ENCODE data around the gene SIPA1.

The SIPA1 gene

DNA sequence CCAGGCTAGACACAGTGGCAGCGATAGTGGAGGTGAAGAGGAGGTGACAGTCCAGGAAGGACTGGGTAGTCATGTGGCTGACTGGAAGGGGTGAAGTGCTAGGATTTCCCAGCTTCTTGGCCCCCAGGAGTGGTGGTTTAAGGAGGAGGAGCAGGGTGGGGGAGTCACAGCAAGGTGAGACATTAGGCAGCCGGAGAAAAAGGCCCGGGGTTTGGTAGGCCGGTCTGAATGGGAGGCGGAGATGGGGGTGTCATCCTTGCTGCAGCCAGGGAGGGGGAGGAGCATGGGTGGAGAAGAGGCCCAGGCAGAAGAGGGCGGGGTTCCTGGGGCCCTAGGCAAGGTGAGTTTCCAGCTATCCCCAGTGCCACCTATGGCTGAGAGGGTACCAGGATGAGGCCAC lies 6.1 kb downstream of the SIPA1 start:
- H3K9me3 ChIP-seq (ENCODE audit: low read length): no peaks in the 10 kb centered on the region
- no peak overlapping the region for H3K4me2 ChIP-seq (ENCODE audit: low read length)
- peaks cover 51% of the 10 kb centered on the region; the same call in 1 of the 2 replicates for H3K36me3 ChIP-seq (ENCODE audit: insufficient read depth, low read length)
- H2AFZ ChIP-seq (ENCODE audit: low read length): no peak overlapping the region
- no peak overlapping the region for H3K9ac ChIP-seq (ENCODE audit: low read length)
- peaks cover 28% of the 10 kb centered on the region for H3K4me1 ChIP-seq (ENCODE audit: insufficient read depth, low read length, severe bottlenecking)
- no peak overlapping the region for H3K27ac ChIP-seq (ENCODE audit: low read depth, low read length, poor library complexity, severe bottlenecking)
- H3K4me3 ChIP-seq (ENCODE audit: low read depth, low read length, poor library complexity, severe bottlenecking): no peak overlapping the region
- no peak for TF ChIP-seq EZH2 (IDR thresholded peaks at IDR 0.05; ENCODE audit: borderline replicate concordance, low read length)
- TF ChIP-seq, protein P1, sequence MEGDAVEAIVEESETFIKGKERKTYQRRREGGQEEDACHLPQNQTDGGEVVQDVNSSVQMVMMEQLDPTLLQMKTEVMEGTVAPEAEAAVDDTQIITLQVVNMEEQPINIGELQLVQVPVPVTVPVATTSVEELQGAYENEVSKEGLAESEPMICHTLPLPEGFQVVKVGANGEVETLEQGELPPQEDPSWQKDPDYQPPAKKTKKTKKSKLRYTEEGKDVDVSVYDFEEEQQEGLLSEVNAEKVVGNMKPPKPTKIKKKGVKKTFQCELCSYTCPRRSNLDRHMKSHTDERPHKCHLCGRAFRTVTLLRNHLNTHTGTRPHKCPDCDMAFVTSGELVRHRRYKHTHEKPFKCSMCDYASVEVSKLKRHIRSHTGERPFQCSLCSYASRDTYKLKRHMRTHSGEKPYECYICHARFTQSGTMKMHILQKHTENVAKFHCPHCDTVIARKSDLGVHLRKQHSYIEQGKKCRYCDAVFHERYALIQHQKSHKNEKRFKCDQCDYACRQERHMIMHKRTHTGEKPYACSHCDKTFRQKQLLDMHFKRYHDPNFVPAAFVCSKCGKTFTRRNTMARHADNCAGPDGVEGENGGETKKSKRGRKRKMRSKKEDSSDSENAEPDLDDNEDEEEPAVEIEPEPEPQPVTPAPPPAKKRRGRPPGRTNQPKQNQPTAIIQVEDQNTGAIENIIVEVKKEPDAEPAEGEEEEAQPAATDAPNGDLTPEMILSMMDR (IDR thresholded peaks at IDR 0.05; ENCODE audit: low read length): no peak
- H3F3A ChIP-seq (ENCODE audit: insufficient read depth, low read length): no peaks in the 10 kb centered on the region
- H4K20me1 ChIP-seq (ENCODE audit: insufficient read depth, low read length): no peaks in the 10 kb centered on the region
- H3K79me2 ChIP-seq (ENCODE audit: insufficient read depth, low read length): no peaks in the 10 kb centered on the region
- H3K27me3 ChIP-seq (ENCODE audit: insufficient read depth, low read length): no peaks in the 10 kb centered on the region
- H3K9me2 ChIP-seq (ENCODE audit: low read depth, low read length): no peaks in the 10 kb centered on the region

- no peak overlapping the region for H3K27ac ChIP-seq (ENCODE audit: low read depth, low read length, poor library complexity, severe bottlenecking)
- peaks cover 20% of the 10 kb centered on the region for H3K4me1 ChIP-seq (ENCODE audit: insufficient read depth, low read length, severe bottlenecking)
- H3K9me2 ChIP-seq (ENCODE audit: low read depth, low read length): no peaks in the 10 kb centered on the region
- H3K36me3 ChIP-seq (ENCODE audit: insufficient read depth, low read length): peaks cover 60% of the 10 kb centered on the region; the same call in 1 of the 2 replicates
- no peak overlapping the region for H3K4me2 ChIP-seq (ENCODE audit: low read length)
- H2AFZ ChIP-seq (ENCODE audit: low read length): no peak overlapping the region
- no peaks in the 10 kb centered on the region for H4K20me1 ChIP-seq (ENCODE audit: insufficient read depth, low read length)
- H3K9ac ChIP-seq (ENCODE audit: low read length): no peak overlapping the region
- no peaks in the 10 kb centered on the region for H3K79me2 ChIP-seq (ENCODE audit: insufficient read depth, low read length)
- no peak overlapping the region for H3K4me3 ChIP-seq (ENCODE audit: low read depth, low read length, poor library complexity, severe bottlenecking)
- H3F3A ChIP-seq (ENCODE audit: insufficient read depth, low read length): no peaks in the 10 kb centered on the region
- TF ChIP-seq EZH2 (IDR thresholded peaks at IDR 0.05; ENCODE audit: borderline replicate concordance, low read length): no peak
- TF ChIP-seq, protein P1 (IDR thresholded peaks at IDR 0.05; ENCODE audit: low read length): no peak
- H3K27me3 ChIP-seq (ENCODE audit: insufficient read depth, low read length): no peaks in the 10 kb centered on the region
- H3K9me3 ChIP-seq (ENCODE audit: low read length): no peaks in the 10 kb centered on the region
These were observed 6.9 kb downstream of the SIPA1 start for GRCh38 chr11:65644837-65645236.

DNA sequence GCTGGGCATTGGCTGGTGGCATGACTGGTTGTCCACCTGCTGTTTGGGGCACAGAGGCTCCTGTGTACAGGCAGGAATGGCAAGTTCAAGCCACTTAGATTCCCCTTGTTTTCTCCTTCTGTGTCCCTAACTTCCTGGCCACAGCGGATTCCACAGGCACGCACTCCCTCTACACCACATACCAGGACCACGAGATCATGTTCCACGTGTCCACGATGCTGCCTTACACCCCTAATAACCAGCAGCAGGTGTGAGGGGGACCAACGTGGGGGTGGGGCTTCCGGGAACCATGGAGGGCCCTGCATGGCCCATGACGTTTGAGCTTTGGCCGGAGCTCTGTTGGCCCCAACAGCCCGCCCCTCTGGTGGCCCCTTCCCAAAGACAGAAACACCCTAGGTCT lies 7.8 kb downstream of the SIPA1 start:
- no peak overlapping the region for H3K27ac ChIP-seq (ENCODE audit: low read depth, low read length, poor library complexity, severe bottlenecking)
- no peak overlapping the region for H3K9ac ChIP-seq (ENCODE audit: low read length)

More for the DNA sequence above, 7.8 kb downstream of the SIPA1 start:
- H3K4me3 ChIP-seq (ENCODE audit: low read depth, low read length, poor library complexity, severe bottlenecking): no peak overlapping the region
- H3K4me1 ChIP-seq (ENCODE audit: insufficient read depth, low read length, severe bottlenecking): peaks cover 11% of the 10 kb centered on the region
- no peak overlapping the region for H3K4me2 ChIP-seq (ENCODE audit: low read length)
- H4K20me1 ChIP-seq (ENCODE audit: insufficient read depth, low read length): no peaks in the 10 kb centered on the region
- no peaks in the 10 kb centered on the region for H3K9me3 ChIP-seq (ENCODE audit: low read length)
- H3F3A ChIP-seq (ENCODE audit: insufficient read depth, low read length): no peaks in the 10 kb centered on the region
- no peak overlapping the region for H2AFZ ChIP-seq (ENCODE audit: low read length)
- TF ChIP-seq, protein P1 (IDR thresholded peaks at IDR 0.05; ENCODE audit: low read length): no peak
- TF ChIP-seq EZH2 (IDR thresholded peaks at IDR 0.05; ENCODE audit: borderline replicate concordance, low read length): no peak
- no peaks in the 10 kb centered on the region for H3K27me3 ChIP-seq (ENCODE audit: insufficient read depth, low read length)
- H3K79me2 ChIP-seq (ENCODE audit: insufficient read depth, low read length): no peaks in the 10 kb centered on the region
- no peaks in the 10 kb centered on the region for H3K9me2 ChIP-seq (ENCODE audit: low read depth, low read length)
- H3K36me3 ChIP-seq (ENCODE audit: insufficient read depth, low read length): peaks cover 67% of the 10 kb centered on the region; the same call in 1 of the 2 replicates

Measured in OCI-LY1 (cell line).